ENCODE data around the gene HLA-DMB. TPM values are rescaled to one million over a fixed set of nuclear protein-coding genes. Genes with fewer than 3 reads are reported as not detected.
A peak's percentile ranks its signal among the peaks of the same experiment; 100 is the strongest.

HLA-DMB gene
- polyA plus RNA-seq, 4 donors, result 70.0 to 77.3 (median 73.0) TPM

DNA sequence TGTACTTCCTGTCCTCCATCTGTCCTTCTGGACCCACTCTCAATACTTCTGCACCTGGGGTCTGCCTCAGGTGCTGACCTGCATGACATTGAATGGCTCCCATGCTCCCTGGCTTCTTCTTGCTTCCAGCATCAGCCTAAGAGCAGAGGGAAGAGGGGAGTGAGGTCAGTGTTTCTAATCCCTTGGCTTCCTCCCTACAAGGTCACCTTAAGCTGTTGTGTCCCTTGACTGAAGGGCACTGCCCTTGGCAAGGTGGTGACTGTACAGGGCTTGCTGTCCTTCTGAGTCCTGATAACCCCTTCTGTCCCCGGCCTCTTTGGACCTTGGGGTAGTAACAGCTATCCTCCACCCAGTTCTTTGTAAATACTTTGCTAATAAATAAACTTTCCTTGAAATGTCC is 9.6 kb downstream of the HLA-DMB start:
- DNase-seq (ENCODE audit: low read depth in 4 of 4, low spot score in 3 of 4), result no peak

- DNase-seq (ENCODE audit: low read depth in 4 of 4, low spot score in 3 of 4), result no peak
Measured at GRCh38 chr6:32922083-32922482, 18.7 kb downstream of the HLA-DMB start.

GRCh38 chr6:32920715-32921114 is 20.1 kb downstream of the HLA-DMB start:
- no peak for DNase-seq (ENCODE audit: low read depth in 4 of 4, low spot score in 3 of 4)

- no peak for DNase-seq (ENCODE audit: low read depth in 4 of 4, low spot score in 3 of 4)
Measured at GRCh38 chr6:32912951-32913350, 27.9 kb downstream of the HLA-DMB start.

DNA sequence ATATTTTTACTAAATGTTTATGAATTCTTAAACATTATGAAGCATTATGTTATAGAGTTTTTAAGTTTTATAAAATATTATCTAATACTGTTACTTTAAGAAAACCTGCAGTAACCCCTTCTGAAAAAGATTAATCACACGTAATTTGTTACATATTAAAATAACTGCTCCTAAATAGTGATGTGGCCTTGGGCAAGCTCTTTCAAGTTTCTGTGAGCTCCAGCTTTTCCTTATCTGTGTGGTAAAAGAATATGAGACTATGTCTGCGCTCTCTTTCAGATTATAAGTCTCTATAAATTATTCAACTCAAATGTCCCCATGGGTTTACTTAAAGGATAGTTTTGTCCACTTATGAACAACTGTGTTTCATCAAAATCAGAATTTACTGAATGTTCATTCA is 31.9 kb downstream of the HLA-DMB start:
- no peak for DNase-seq (ENCODE audit: low read depth in 4 of 4, low spot score in 3 of 4)

DNA sequence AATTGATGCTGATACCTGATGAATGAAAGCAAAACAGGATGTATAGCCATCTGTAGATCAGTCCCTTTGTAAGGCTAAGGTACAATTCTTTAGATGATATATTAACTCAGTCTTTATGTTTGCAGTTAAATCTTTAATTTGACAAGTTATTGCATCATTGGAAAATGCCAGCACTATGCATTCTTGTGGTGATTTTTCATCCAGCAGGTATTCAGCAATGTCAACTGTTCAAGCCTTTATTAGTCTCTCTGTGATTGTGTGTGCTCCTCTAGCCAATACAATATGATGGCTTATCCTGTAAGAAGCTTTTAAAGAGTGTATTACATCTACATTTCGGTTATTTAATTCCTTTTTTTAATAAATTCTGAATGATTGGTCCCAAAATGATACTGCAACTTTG is 34.3 kb downstream of the HLA-DMB start:
- no peak for DNase-seq (ENCODE audit: low read depth in 4 of 4, low spot score in 3 of 4)

GRCh38 chr6:32905078-32905477 is 35.8 kb downstream of the HLA-DMB start:
- DNase-seq (ENCODE audit: low read depth in 4 of 4, low spot score in 3 of 4), result no peak

GRCh38 chr6:32903952-32904351 is 36.9 kb downstream of the HLA-DMB start:
- DNase-seq (ENCODE audit: low read depth in 4 of 4, low spot score in 3 of 4), result no peak

DNA sequence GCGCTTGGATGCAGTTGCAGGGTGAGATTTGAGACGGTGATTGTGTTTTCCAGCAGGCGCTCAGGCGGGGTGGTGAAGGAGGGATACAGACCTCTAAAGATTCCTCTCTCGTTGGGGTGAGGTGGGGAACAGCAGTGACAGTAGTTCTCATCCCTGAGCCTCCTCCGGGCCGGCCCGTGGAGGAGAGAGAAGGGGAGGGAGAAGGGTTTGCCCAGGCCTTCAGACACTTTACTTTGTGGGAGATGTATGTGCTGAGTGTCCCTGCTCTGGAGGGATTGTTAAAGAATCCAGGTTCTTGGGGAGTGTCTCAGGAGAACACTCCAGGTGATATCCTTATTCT is 45.9 kb downstream of the HLA-DMB start:
- no peak for DNase-seq (ENCODE audit: low read depth in 4 of 4, low spot score in 3 of 4)

DNA sequence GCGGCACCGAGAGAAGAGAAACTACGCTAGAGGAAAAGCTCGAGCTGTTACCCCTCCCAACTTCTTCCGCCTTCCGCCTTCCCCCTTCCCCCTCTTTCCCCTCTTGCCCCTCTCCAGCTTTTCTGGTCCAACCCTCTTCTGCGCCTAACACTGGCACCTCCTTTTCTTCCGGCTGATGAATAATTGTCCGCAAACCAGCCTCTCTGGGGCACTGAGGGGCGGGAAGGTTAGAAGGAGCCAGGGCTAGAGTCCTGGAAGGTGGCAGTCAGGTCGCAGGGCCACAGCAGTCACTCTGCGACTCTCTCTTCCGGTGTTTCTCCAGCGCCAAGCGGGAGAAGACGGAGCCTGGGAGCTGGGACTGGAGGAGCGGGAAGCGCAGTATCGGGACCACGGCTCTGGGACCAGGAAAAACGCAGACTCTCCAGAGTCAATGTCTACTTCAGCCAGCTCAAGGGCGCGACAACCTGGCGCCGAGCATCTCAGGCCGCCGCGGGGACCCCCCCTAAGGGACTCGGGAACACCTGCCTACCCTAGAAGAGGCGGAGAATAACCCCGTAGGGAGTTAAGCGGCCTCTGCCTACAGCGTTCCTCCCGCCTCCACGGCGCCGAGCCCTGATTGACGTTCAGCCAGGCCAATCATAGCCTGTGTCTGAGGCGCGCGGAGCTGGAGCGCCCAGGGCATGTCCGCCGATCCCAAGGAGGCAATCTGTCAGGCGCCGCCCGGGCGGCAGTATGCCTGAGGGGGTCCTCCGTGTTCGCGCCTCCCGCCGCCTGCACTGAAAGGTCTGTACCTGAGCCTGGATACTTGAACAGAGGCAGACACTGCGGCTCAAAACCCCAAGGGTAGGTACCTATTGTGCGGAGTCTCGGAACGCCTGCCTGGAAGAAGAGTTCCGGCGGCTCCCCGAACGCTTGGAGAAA is 46.5 kb downstream of the HLA-DMB start:
- peak; percentile 89 to 98 (median 92) for DNase-seq (ENCODE audit: low read depth in 4 of 4, low spot score in 3 of 4)

- DNase-seq (ENCODE audit: low read depth in 4 of 4, low spot score in 3 of 4), result no peak
Measured at GRCh38 chr6:32890831-32891230, 50.0 kb downstream of the HLA-DMB start.

DNA sequence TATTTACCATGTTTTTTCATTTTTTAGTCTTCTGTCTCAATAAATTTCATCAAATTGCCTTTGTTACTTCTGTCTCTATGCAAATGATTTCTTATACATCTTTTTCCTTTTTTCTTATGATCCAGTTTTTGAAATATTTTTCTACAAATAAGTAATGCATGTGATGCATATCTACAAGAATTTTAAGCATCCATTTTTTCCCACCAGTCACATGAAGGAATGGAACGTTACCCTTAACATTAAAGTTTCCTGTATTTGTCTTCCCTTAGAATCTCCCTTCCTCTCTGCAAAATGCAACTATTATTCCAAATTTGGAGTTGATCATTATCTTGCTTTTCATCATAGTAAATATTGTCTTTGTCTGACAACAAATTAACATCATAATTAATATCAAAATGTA is 51.3 kb downstream of the HLA-DMB start:
- no peak for DNase-seq (ENCODE audit: low read depth in 4 of 4, low spot score in 3 of 4)

- DNase-seq (ENCODE audit: low read depth in 4 of 4, low spot score in 3 of 4), result no peak
Measured at GRCh38 chr6:32888576-32888975, 52.3 kb downstream of the HLA-DMB start.

DNA sequence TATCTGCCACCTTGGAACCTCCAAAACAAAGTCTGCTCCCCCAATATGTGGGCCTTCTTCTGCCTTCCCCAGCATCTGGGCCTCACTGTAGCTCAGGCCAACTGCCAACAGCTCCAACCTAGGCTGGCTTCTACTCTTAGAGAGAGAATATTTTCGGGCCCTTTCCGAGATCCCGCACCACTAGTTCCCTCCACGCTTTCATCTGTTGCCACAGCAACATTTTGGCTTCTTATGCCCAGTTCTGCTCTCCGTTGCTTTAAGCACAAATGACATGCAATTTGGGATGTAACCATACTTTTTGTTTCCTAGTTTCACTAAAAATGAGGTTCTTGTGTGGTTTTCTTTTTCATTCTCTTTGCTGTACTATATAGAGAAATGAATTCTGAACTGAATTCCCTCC is 53.2 kb downstream of the HLA-DMB start:
- DNase-seq (ENCODE audit: low read depth in 4 of 4, low spot score in 3 of 4), result no peak

GRCh38 chr6:32886681-32887383 is 54.0 kb downstream of the HLA-DMB start:
- DNase-seq (ENCODE audit: low read depth in 4 of 4, low spot score in 3 of 4), result no peak

GRCh38 chr6:32885698-32886286 is 55.0 kb downstream of the HLA-DMB start:
- DNase-seq (ENCODE audit: low read depth in 4 of 4, low spot score in 3 of 4), result peak; percentile 70 to 78 (median 72)

Other genes with a start within 250 kb of the HLA-DMB start
- under 1 TPM in 2 of 4 donors, not detected in 2; 0.14 to 0.38 TPM for gene HLA-DQA2, start 199.6 kb downstream of the HLA-DMB start, polyA plus RNA-seq (ENCODE audit: insufficient read length in 4 of 4)
- gene HLA-DQB2, start 177.5 kb downstream of the HLA-DMB start, polyA plus RNA-seq (ENCODE audit: insufficient read length in 4 of 4), result 1 to 10 TPM in 1 of 4 donors, under 1 TPM in 2, not detected in 1; 0.83 to 1.7 (median 0.89) TPM
- under 1 TPM in 3 of 4 donors, not detected in 1; 0.13 to 0.19 (median 0.15) TPM for gene HLA-DOB, start 124.0 kb downstream of the HLA-DMB start, polyA plus RNA-seq (ENCODE audit: insufficient read length in 4 of 4)
- 10 to 100 TPM; 11.9 to 14.8 (median 12.8) TPM for gene TAP2, start 102.3 kb downstream of the HLA-DMB start, polyA plus RNA-seq (ENCODE audit: insufficient read length in 4 of 4)
- 10 to 100 TPM; 24.1 to 25.5 (median 24.5) TPM for gene PSMB8, start 97.0 kb downstream of the HLA-DMB start, polyA plus RNA-seq (ENCODE audit: insufficient read length in 4 of 4)
- gene TAP1, start 87.3 kb downstream of the HLA-DMB start, polyA plus RNA-seq (ENCODE audit: insufficient read length in 4 of 4), result 10 to 100 TPM in 3 of 4 donors, 1 to 10 TPM in 1; 10.0 to 12.7 (median 10.8) TPM
- gene PSMB9, start 86.8 kb downstream of the HLA-DMB start, polyA plus RNA-seq (ENCODE audit: insufficient read length in 4 of 4), result 1 to 10 TPM; 5.7 to 7.4 (median 6.0) TPM
- gene HLA-DMA, start 12.1 kb upstream of the HLA-DMB start, polyA plus RNA-seq (ENCODE audit: insufficient read length in 4 of 4), result 10 to 100 TPM; 15.9 to 19.1 (median 17.2) TPM
- gene BRD2, start 27.6 kb upstream of the HLA-DMB start, polyA plus RNA-seq (ENCODE audit: insufficient read length in 4 of 4), result 100 to 1,000 TPM; 308 to 347 (median 326) TPM
- gene HLA-DOA, start 68.6 kb upstream of the HLA-DMB start, polyA plus RNA-seq (ENCODE audit: insufficient read length in 4 of 4), result 1 to 10 TPM; 4.7 to 5.8 (median 5.1) TPM
- gene HLA-DPA1, start 132.6 kb upstream of the HLA-DMB start, polyA plus RNA-seq (ENCODE audit: insufficient read length in 4 of 4), result 10 to 100 TPM; 17.9 to 37.0 (median 19.2) TPM
- gene HLA-DPB1, start 135.0 kb upstream of the HLA-DMB start, polyA plus RNA-seq (ENCODE audit: insufficient read length in 4 of 4), result 10 to 100 TPM; 18.4 to 24.2 (median 21.3) TPM

Measured in right renal pelvis (tissue), 4 donors.